ENCODE results near the gene KIF16B. TPM values are rescaled to one million over a fixed set of nuclear protein-coding genes. Genes with fewer than 3 reads are reported as not detected.

The KIF16B gene
- total and polyA plus RNA-seq, 2 of the 13 experiments (the other 11 are each of a cell fraction or from before 2014, with no cell fraction given): 6.9 to 18.0 TPM

DNA sequence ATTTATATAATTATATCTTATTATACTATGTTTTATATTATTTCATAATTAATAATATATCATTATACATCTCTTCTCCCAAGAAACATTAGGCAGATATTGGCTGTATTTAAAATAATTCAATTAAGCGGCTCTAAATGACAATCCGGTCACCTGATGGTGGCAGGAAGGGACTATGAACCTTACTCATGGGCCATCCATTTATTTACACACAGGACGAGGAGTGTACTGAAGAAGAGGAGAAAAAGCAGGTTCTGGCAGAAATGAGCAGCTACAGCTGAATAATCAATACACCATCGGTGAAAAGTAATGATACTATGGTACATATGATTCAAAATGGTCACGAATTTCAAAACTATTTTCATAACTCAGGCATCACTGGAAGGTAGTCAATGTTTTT lies 277.7 kb downstream of the KIF16B start:
- no peaks in the 10 kb centered on the region for H4K20me1 ChIP-seq (ENCODE audit: insufficient read depth, low read length)
- no TSS peak for BruUV-seq (replicated peaks)
- no peak overlapping the region for H3K9ac ChIP-seq (ENCODE audit: insufficient read depth, low read depth, low read length)
- ChIA-PET CTCF (ENCODE audit: low intra/inter-chr PET ratio, low total read pairs) (no interaction called here), POLR2A (no interaction called here)
- TF ChIP-seq ZNF607 (CRISPR knock-in tag; IDR thresholded peaks at IDR 0.05; ENCODE audit: borderline replicate concordance): no peak
- TF ChIP-seq, protein P1, sequence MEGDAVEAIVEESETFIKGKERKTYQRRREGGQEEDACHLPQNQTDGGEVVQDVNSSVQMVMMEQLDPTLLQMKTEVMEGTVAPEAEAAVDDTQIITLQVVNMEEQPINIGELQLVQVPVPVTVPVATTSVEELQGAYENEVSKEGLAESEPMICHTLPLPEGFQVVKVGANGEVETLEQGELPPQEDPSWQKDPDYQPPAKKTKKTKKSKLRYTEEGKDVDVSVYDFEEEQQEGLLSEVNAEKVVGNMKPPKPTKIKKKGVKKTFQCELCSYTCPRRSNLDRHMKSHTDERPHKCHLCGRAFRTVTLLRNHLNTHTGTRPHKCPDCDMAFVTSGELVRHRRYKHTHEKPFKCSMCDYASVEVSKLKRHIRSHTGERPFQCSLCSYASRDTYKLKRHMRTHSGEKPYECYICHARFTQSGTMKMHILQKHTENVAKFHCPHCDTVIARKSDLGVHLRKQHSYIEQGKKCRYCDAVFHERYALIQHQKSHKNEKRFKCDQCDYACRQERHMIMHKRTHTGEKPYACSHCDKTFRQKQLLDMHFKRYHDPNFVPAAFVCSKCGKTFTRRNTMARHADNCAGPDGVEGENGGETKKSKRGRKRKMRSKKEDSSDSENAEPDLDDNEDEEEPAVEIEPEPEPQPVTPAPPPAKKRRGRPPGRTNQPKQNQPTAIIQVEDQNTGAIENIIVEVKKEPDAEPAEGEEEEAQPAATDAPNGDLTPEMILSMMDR (CRISPR knock-in tag; IDR thresholded peaks at IDR 0.05): peak; percentile 24; the same call in 1 of the 2 replicates
- no peak for TF ChIP-seq ZNF577 (CRISPR knock-in tag; IDR thresholded peaks at IDR 0.05; ENCODE audit: borderline replicate concordance, low read depth)
- TF ChIP-seq ZNF776 (CRISPR knock-in tag; IDR thresholded peaks at IDR 0.05): no peak
- no peak for TF ChIP-seq GABPB1 (CRISPR knock-in tag; IDR thresholded peaks at IDR 0.05)
- peak; percentile 58 for TF ChIP-seq HNF4A (CRISPR knock-in tag; IDR thresholded peaks at IDR 0.05)
- TF ChIP-seq, protein P2, sequence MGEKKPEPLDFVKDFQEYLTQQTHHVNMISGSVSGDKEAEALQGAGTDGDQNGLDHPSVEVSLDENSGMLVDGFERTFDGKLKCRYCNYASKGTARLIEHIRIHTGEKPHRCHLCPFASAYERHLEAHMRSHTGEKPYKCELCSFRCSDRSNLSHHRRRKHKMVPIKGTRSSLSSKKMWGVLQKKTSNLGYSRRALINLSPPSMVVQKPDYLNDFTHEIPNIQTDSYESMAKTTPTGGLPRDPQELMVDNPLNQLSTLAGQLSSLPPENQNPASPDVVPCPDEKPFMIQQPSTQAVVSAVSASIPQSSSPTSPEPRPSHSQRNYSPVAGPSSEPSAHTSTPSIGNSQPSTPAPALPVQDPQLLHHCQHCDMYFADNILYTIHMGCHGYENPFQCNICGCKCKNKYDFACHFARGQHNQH (CRISPR knock-in tag; IDR thresholded peaks at IDR 0.05): no peak
- peak; percentile 34; the same call in 1 of the 2 replicates for TF ChIP-seq ZNF644 (CRISPR knock-in tag; IDR thresholded peaks at IDR 0.05; ENCODE audit: low read depth)
- no peak for TF ChIP-seq FOXA3 (CRISPR knock-in tag; IDR thresholded peaks at IDR 0.05)
- TF ChIP-seq RXRA (CRISPR knock-in tag; IDR thresholded peaks at IDR 0.05): no peak
- TF ChIP-seq, protein P3, sequence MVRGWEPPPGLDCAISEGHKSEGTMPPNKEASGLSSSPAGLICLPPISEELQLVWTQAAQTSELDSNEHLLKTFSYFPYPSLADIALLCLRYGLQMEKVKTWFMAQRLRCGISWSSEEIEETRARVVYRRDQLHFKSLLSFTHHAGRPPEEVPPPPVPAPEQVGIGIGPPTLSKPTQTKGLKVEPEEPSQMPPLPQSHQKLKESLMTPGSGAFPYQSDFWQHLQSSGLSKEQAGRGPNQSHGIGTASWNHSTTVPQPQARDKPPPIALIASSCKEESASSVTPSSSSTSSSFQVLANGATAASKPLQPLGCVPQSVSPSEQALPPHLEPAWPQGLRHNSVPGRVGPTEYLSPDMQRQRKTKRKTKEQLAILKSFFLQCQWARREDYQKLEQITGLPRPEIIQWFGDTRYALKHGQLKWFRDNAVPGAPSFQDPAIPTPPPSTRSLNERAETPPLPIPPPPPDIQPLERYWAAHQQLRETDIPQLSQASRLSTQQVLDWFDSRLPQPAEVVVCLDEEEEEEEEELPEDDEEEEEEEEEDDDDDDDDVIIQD (CRISPR knock-in tag; IDR thresholded peaks at IDR 0.05; ENCODE audit: low read depth): 0 out of 2 replicates have a peak, but pooled peaks have one; percentile 10
- 0 out of 2 replicates have a peak, but pooled peaks have one; percentile 9 for TF ChIP-seq HNF4G (IDR thresholded peaks at IDR 0.05; ENCODE audit: borderline replicate concordance, low read depth, low read length)
- no peak for TF ChIP-seq HNF4G (CRISPR knock-in tag; IDR thresholded peaks at IDR 0.05; ENCODE audit: borderline replicate concordance, low read depth)
- TF ChIP-seq RBM22 (optimal IDR thresholded peaks at IDR 0.05; ENCODE audit: low read length): no peak
- TF ChIP-seq ZNF839 (CRISPR knock-in tag; IDR thresholded peaks at IDR 0.05; ENCODE audit: borderline replicate concordance): no peak
- TF ChIP-seq, protein P4, sequence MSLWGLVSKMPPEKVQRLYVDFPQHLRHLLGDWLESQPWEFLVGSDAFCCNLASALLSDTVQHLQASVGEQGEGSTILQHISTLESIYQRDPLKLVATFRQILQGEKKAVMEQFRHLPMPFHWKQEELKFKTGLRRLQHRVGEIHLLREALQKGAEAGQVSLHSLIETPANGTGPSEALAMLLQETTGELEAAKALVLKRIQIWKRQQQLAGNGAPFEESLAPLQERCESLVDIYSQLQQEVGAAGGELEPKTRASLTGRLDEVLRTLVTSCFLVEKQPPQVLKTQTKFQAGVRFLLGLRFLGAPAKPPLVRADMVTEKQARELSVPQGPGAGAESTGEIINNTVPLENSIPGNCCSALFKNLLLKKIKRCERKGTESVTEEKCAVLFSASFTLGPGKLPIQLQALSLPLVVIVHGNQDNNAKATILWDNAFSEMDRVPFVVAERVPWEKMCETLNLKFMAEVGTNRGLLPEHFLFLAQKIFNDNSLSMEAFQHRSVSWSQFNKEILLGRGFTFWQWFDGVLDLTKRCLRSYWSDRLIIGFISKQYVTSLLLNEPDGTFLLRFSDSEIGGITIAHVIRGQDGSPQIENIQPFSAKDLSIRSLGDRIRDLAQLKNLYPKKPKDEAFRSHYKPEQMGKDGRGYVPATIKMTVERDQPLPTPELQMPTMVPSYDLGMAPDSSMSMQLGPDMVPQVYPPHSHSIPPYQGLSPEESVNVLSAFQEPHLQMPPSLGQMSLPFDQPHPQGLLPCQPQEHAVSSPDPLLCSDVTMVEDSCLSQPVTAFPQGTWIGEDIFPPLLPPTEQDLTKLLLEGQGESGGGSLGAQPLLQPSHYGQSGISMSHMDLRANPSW (CRISPR knock-in tag; IDR thresholded peaks at IDR 0.05; ENCODE audit: borderline replicate concordance): no peak
- TF ChIP-seq AKAP8 (CRISPR knock-in tag; IDR thresholded peaks at IDR 0.05): no peak
- no peak for TF ChIP-seq AHR (CRISPR knock-in tag; IDR thresholded peaks at IDR 0.05)
- H2AFZ ChIP-seq (ENCODE audit: low read length): no peak overlapping the region
- H3K4me1 ChIP-seq (ENCODE audit: insufficient read depth, low read length): peaks cover 20% of the 10 kb centered on the region
- no peak overlapping the region for H3K4me2 ChIP-seq (ENCODE audit: low read depth, low read length)
- no peaks in the 10 kb centered on the region for H3K27me3 ChIP-seq (ENCODE audit: control insufficient read depth in 1 of 2, insufficient read depth in 2 of 2, low read length in 2 of 2)
- intact Hi-C loops (cut with micrococcal nuclease; ENCODE audit: unreplicated experiment) (no loop called here), in situ Hi-C loops (cut with HindIII; ENCODE audit: extremely low pct_ligation_motif_present, low pct_unique_long_range_greater_than_20kb) (no loop called here)
- peak; percentile 36 for DNase-seq (ENCODE audit: low spot score)
- no peak for FAIRE-seq
- no peak overlapping the region for H3K27ac ChIP-seq (ENCODE audit: extremely low read length, insufficient read depth, low read length)
- no peaks in the 10 kb centered on the region for H3K36me3 ChIP-seq (replicated peaks in 1 of 2; ENCODE audit: control insufficient read depth in 1 of 2, insufficient read depth in 2 of 2, low read length in 2 of 2)
- peak; percentile 79 for ATAC-seq
- no peak overlapping the region for H3K4me3 ChIP-seq (replicated peaks in 1 of 3; ENCODE audit: insufficient read depth in 1 of 3, low read depth in 2 of 3, low read length in 3 of 3)
- 0 out of 2 replicates have a peak, but pooled peaks cover under 1% of the 10 kb centered on the region for H3K9me3 ChIP-seq (ENCODE audit: low read length)
- WGBS (ENCODE audit: low lambda C conversion rate): 48% methylated on average over 5 of the region's 5 CpGs
- H3K79me2 ChIP-seq (ENCODE audit: insufficient read depth, low read length): no peaks in the 10 kb centered on the region
